ENCODE data around the gene MUL1. TPM values are rescaled to one million over a fixed set of nuclear protein-coding genes. Genes with fewer than 3 reads are reported as not detected.
"Not testable (repeated sequence)": the region's sequence is repeated elsewhere in the genome, so short reads cannot be mapped to it uniquely, and the experiment has no call there.

The MUL1 gene
- total RNA-seq, 1 experiment from 2014 or later = 23.4 TPM

- Mint-ChIP-seq H3K9me3 (ENCODE audit: unreplicated experiment) (no peaks in the 10 kb centered on the region), H3K4me1 (ENCODE audit: insufficient read depth, unreplicated experiment) (peaks cover 21% of the 10 kb centered on the region), H3K27me3 (ENCODE audit: insufficient read depth, unreplicated experiment) (no peaks in the 10 kb centered on the region), H3K27ac (ENCODE audit: low read depth, unreplicated experiment) (no peak overlapping the region), H3K36me3 (ENCODE audit: insufficient read depth, unreplicated experiment) (peaks cover 51% of the 10 kb centered on the region), H3K4me3 (ENCODE audit: unreplicated experiment) (no peak overlapping the region)
- ChIA-PET CTCF (interaction anchor here (0.6 to 0.9 kb wide), 2 partner anchors 75 to 188 kb away, joined by 3 read pairs; no protein-coding TSS in a partner anchor), POLR2A (interaction anchor here (0.7 to 1.0 kb wide), 3 partner anchors 8 to 179 kb away, joined by 3 read pairs; partner anchors contain the start of gene MUL1)
- intact Hi-C loops (cut with micrococcal nuclease) = loop anchor here (10.0 kb wide), 1 partner anchor 335 kb away; no protein-coding TSS in a partner anchor
- BruUV-seq (replicated peaks) = no TSS peak
- TF ChIP-seq CTCF (IDR thresholded peaks at IDR 0.05; ENCODE audit: unreplicated experiment) = no peak
- DNase-seq (ENCODE audit: unreplicated experiment) = no peak
Observed at GRCh38 chr1:20499718-20500117, 8.2 kb downstream of the MUL1 start.

- Mint-ChIP-seq H3K4me3 (ENCODE audit: unreplicated experiment) (no peak overlapping the region), H3K36me3 (ENCODE audit: insufficient read depth, unreplicated experiment) (peaks cover 48% of the 10 kb centered on the region), H3K27ac (ENCODE audit: low read depth, unreplicated experiment) (no peak overlapping the region), H3K27me3 (ENCODE audit: insufficient read depth, unreplicated experiment) (no peaks in the 10 kb centered on the region), H3K4me1 (ENCODE audit: insufficient read depth, unreplicated experiment) (peaks cover 25% of the 10 kb centered on the region), H3K9me3 (ENCODE audit: unreplicated experiment) (no peaks in the 10 kb centered on the region)
- intact Hi-C loops (cut with micrococcal nuclease) = loop anchor here (10.0 kb wide), 1 partner anchor 334 kb away; no protein-coding TSS in a partner anchor
- ChIA-PET CTCF (interaction anchor here (2.2 kb wide), 1 partner anchor 286 kb away, joined by 8 read pairs; no protein-coding TSS in a partner anchor), POLR2A (interaction anchor here (1.0 kb wide), 1 partner anchor 9 kb away, joined by 3 read pairs; the partner anchor contains the start of gene MUL1)
- no peak for DNase-seq (ENCODE audit: unreplicated experiment)
- no peak for TF ChIP-seq CTCF (IDR thresholded peaks at IDR 0.05; ENCODE audit: unreplicated experiment)
- no TSS peak for BruUV-seq (replicated peaks)
Observed at GRCh38 chr1:20499105-20499504, 8.8 kb downstream of the MUL1 start.

GRCh38 chr1:20498116-20498515 is 9.8 kb downstream of the MUL1 start:
- no peak for TF ChIP-seq CTCF (IDR thresholded peaks at IDR 0.05; ENCODE audit: unreplicated experiment)
- Mint-ChIP-seq H3K36me3 (ENCODE audit: insufficient read depth, unreplicated experiment) (peaks cover 38% of the 10 kb centered on the region), H3K9me3 (ENCODE audit: unreplicated experiment) (no peaks in the 10 kb centered on the region), H3K4me3 (ENCODE audit: unreplicated experiment) (no peak overlapping the region), H3K27me3 (ENCODE audit: insufficient read depth, unreplicated experiment) (no peaks in the 10 kb centered on the region), H3K4me1 (ENCODE audit: insufficient read depth, unreplicated experiment) (peaks cover 26% of the 10 kb centered on the region), H3K27ac (ENCODE audit: low read depth, unreplicated experiment) (no peak overlapping the region)
- POLR2A ChIA-PET = no interaction called here
- no peak for DNase-seq (ENCODE audit: unreplicated experiment)
- BruUV-seq (replicated peaks) = no TSS peak
- CTCF ChIA-PET = interaction anchor here (2.2 kb wide), 1 partner anchor 285 kb away, joined by 8 read pairs; no protein-coding TSS in a partner anchor
- intact Hi-C loops (cut with micrococcal nuclease) = loop anchor here (10.0 kb wide), 1 partner anchor 333 kb away; no protein-coding TSS in a partner anchor

GRCh38 chr1:20497506-20497905 is 10.4 kb downstream of the MUL1 start:
- Mint-ChIP-seq H3K9me3 (ENCODE audit: unreplicated experiment) (no peaks in the 10 kb centered on the region), H3K4me3 (ENCODE audit: unreplicated experiment) (no peak overlapping the region), H3K27me3 (ENCODE audit: insufficient read depth, unreplicated experiment) (no peaks in the 10 kb centered on the region), H3K36me3 (ENCODE audit: insufficient read depth, unreplicated experiment) (peaks cover 32% of the 10 kb centered on the region), H3K27ac (ENCODE audit: low read depth, unreplicated experiment) (no peak overlapping the region), H3K4me1 (ENCODE audit: insufficient read depth, unreplicated experiment) (peaks cover 29% of the 10 kb centered on the region)
- no peak for TF ChIP-seq CTCF (IDR thresholded peaks at IDR 0.05; ENCODE audit: unreplicated experiment)
- ChIA-PET POLR2A (no interaction called here), CTCF (interaction anchor here (2.2 kb wide), 1 partner anchor 285 kb away, joined by 8 read pairs; no protein-coding TSS in a partner anchor)
- no TSS peak for BruUV-seq (replicated peaks)
- no peak for DNase-seq (ENCODE audit: unreplicated experiment)
- intact Hi-C loops (cut with micrococcal nuclease) = loop anchor here (10.0 kb wide), 1 partner anchor 333 kb away; no protein-coding TSS in a partner anchor

GRCh38 chr1:20496725-20497383 is 11.1 kb downstream of the MUL1 start:
- not testable (repeated sequence) for BruUV-seq (replicated peaks); DNase-seq (ENCODE audit: unreplicated experiment); H3K27me3 Mint-ChIP-seq (ENCODE audit: insufficient read depth, unreplicated experiment); H3K9me3 Mint-ChIP-seq (ENCODE audit: unreplicated experiment); H3K4me3 Mint-ChIP-seq (ENCODE audit: unreplicated experiment)
- H3K27ac Mint-ChIP-seq (ENCODE audit: low read depth, unreplicated experiment) = peak overlapping the region; percentile 82
- ChIA-PET POLR2A (interaction anchor here (0.6 kb wide), 1 partner anchor 601 kb away, joined by 3 read pairs; no protein-coding TSS in a partner anchor), CTCF (interaction anchor here (2.2 kb wide), 1 partner anchor 284 kb away, joined by 8 read pairs; no protein-coding TSS in a partner anchor)
- intact Hi-C loops (cut with micrococcal nuclease) = loop anchor here (10.0 kb wide), 1 partner anchor 332 kb away; no protein-coding TSS in a partner anchor
- peaks cover 25% of the 10 kb centered on the region for H3K36me3 Mint-ChIP-seq (ENCODE audit: insufficient read depth, unreplicated experiment)
- H3K4me1 Mint-ChIP-seq (ENCODE audit: insufficient read depth, unreplicated experiment) = peaks cover 29% of the 10 kb centered on the region
